WERI-Rb-1 (cell line): ENCODE measurements around the gene AMIGO1.

ENCODE experiments used
- DNase-seq: peaks from one replicate; pipeline ENCODE4 v3.0.0-alpha.2; 2020
- H3K27ac ChIP-seq: fragments of 250-450 bp; sonication (Bioruptor Pico); 2 replicates; pipeline ENCODE4 v1.5.1; 2020; ENCODE audit warnings: mild to moderate bottlenecking, moderate library complexity
- H3K27me3 ChIP-seq: fragments of 250-450 bp; sonication (Bioruptor Pico); 2 replicates; pipeline ENCODE4 v1.5.1; 2021; ENCODE audit warnings: mild to moderate bottlenecking, low read depth, moderate library complexity; ENCODE audit not compliant: insufficient read depth, severe bottlenecking
- H3K36me3 ChIP-seq: fragments of 250-450 bp; sonication (Bioruptor Pico); 2 replicates; pipeline ENCODE4 v1.5.1; 2020; ENCODE audit warnings: mild to moderate bottlenecking, moderate library complexity
- H3K4me3 ChIP-seq: 2 replicates; pipeline ENCODE4 v1.5.1; 2011; ENCODE audit warnings: low read depth, mild to moderate bottlenecking, control low read depth, low read length
- H3K9me3 ChIP-seq: fragments of 250-450 bp; sonication (Bioruptor Pico); 2 replicates; pipeline ENCODE4 v1.5.1; 2021; ENCODE audit warnings: mild to moderate bottlenecking, moderate library complexity; ENCODE audit not compliant: severe bottlenecking
- TF ChIP-seq, protein P1 (sequence below): IDR thresholded peaks from 2 replicates; pipeline ENCODE4 v1.5.1; 2011; ENCODE audit warnings: low read depth, mild to moderate bottlenecking, control low read depth, inconsistent platforms, low read length

The AMIGO1 gene

DNA sequence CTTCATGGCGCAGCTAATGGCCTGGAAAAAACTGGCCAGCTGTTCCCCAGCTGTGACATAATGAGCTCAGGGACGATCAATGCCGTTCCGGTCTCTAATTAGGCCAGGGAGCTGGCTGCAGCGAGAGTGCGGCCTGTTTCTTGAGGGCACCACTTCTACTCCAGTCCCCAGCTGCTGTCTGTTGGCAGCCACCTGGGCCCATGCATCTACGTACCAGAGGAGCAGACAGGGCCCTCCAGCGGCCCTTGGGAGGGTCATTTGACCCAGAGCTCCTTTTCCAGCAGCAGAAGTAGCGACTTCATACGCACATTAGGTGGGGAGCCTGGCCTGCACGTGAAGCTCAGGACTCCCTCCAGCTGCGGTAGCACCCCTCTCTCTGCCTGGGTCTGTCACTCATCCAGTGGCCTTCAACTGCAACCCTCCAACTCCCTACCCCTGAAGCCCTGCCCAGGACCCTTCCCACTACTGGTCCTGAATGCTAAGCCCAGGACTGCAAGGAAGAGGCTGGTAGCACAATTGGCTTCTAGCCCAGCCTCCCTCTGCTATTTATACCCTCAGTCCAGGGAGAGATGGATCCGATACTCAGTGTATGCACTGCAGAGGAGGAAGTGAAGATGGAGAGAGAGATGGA is 21.0 kb upstream of the AMIGO1 start:
- Histone ChIP-seq H3K27ac (peak overlapping the region; percentile 54), H3K9me3 (no peaks in the 10 kb centered on the region), H3K36me3 (no peaks in the 10 kb centered on the region), H3K4me3 (no peak overlapping the region), H3K27me3 (no peaks in the 10 kb centered on the region)
- peak; percentile 54 for DNase-seq
- TF ChIP-seq, protein P1, sequence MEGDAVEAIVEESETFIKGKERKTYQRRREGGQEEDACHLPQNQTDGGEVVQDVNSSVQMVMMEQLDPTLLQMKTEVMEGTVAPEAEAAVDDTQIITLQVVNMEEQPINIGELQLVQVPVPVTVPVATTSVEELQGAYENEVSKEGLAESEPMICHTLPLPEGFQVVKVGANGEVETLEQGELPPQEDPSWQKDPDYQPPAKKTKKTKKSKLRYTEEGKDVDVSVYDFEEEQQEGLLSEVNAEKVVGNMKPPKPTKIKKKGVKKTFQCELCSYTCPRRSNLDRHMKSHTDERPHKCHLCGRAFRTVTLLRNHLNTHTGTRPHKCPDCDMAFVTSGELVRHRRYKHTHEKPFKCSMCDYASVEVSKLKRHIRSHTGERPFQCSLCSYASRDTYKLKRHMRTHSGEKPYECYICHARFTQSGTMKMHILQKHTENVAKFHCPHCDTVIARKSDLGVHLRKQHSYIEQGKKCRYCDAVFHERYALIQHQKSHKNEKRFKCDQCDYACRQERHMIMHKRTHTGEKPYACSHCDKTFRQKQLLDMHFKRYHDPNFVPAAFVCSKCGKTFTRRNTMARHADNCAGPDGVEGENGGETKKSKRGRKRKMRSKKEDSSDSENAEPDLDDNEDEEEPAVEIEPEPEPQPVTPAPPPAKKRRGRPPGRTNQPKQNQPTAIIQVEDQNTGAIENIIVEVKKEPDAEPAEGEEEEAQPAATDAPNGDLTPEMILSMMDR: no peak

DNA sequence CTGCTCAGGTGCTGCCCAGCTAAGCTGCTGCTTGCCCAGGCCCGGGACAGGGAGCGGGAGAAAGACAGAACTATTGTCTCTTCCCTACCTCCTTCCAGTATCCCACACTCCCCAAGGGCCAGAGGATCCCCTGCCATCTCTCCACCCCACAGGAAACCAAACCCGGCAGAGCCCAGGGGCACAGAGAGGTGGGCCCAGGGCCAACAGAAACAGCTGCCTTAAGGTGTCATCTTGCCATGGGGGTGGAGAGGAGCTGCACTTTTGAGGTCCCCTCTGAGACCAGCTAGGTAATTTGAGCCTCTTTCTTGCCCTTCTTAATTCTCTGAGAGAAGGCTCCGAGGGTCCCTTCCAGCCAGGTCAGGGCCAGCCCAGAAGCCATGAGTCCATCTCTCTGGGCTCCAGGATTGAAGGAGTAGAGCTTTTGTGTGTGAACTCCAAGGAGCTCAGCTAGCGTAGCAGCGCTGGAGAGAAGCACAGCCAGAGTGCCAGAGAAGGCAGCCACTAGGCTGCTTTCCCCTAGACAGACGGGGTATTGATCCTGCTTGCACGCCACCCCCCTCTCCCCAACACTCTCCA is 20.4 kb upstream of the AMIGO1 start:
- TF ChIP-seq, protein P1: no peak
- H3K27me3 ChIP-seq: no peaks in the 10 kb centered on the region
- no peak overlapping the region for H3K4me3 ChIP-seq
- no peak for DNase-seq
- H3K27ac ChIP-seq: peak overlapping the region; percentile 54
- H3K36me3 ChIP-seq: no peaks in the 10 kb centered on the region
- H3K9me3 ChIP-seq: no peaks in the 10 kb centered on the region

DNA sequence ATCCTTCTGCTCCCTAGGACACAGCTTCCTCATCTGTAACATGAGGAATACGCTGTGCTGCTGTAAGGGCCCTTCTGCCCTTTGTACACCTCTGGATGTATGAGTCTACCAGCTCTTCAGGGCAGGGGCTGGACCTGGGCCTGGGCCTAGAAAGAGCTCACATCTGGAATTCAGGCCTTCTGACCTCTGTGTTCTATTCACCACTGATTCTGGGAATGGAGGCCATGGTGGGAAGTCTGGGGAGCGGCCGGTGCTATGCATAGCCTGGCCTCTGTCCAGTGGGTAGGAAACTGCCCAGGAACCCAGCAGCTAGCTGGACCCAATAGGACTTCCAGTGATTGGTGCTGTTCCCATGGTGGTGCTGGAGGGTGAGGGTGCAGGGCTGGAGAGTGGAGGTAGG is 19.2 kb upstream of the AMIGO1 start:
- no peak overlapping the region for H3K4me3 ChIP-seq
- H3K9me3 ChIP-seq: peaks cover 6% of the 10 kb centered on the region
- TF ChIP-seq, protein P1: no peak
- no peaks in the 10 kb centered on the region for H3K36me3 ChIP-seq
- H3K27ac ChIP-seq: no peak overlapping the region
- DNase-seq: no peak
- H3K27me3 ChIP-seq: no peaks in the 10 kb centered on the region

DNA sequence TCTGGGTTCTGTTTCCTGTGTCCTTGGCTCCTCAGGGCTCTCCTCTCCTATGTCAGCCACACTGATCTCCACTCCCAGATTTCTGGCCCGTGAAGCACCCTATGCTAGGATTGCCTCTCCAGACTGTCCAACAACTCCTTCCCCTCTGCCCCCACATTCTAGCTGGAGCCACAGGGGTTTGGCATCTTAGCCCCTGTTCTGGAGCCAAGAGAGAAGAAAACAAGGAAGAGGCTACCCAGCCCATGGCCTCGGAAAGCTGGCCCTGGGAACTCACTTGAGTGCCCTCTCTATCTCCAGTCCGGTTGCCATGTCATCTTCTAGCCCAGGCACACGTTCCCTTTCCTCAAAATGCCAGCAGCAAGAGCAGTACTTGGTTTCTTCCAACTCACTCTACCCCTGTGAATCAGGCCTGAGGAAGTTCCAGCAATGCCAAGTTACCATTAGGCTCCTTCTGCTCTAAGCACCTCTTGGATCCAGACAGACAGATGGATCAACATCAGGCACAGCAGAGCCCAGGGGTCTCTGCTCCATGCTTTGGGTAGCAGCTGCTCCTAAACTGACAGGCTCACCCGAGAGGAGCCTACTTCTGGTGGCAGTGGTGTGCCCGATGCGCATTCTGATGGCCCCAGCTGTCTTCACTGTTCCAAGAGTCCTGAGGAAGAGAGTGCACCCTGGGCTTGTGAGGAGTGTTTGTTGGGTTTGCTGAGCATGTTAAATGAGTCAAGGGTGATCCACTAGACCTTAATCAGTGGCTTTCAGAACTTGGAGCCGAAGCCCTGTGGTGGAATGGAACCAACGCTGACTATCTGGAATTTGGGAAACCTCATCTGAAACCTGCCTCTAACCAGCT is 18.5 kb upstream of the AMIGO1 start:
- H3K27ac ChIP-seq: no peak overlapping the region
- no peaks in the 10 kb centered on the region for H3K36me3 ChIP-seq
- no peak overlapping the region for H3K4me3 ChIP-seq
- DNase-seq: no peak
- TF ChIP-seq, protein P1: no peak
- H3K27me3 ChIP-seq: no peaks in the 10 kb centered on the region
- H3K9me3 ChIP-seq: peaks cover 6% of the 10 kb centered on the region

DNA sequence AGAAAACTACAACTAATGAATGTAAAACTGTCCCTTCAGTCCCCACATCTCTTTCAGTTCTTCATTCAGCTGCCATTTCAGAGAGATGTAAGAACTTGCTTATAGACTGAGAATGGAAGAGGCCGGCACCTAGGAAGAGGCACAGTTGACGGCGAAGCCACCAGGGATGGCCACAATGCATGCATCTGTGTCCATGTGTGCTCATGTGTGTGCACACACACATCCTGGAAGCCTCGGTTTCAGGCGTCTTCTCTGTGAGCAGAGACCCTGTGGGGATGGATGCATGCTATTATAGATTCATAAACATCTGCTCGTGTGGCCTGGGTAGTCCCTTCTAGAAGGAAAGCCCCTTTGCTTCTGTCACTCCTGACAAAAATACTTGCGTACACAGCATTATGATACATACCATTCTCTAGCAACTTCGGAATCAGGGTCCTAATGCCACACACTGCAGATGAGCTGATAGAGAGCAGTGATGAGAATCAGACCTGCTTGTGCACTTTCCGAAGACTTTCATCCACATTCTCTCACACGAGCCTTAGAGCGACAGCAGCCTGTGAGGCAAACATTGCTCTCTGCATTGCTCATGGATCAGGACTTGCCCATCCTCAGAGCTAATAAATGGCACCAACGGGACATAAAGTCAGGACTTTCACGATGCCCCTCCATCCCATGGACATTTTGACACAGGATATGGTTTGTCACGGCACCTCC is 17.7 kb upstream of the AMIGO1 start:
- Histone ChIP-seq H3K36me3 (no peaks in the 10 kb centered on the region), H3K9me3 (peaks cover 6% of the 10 kb centered on the region), H3K27me3 (no peaks in the 10 kb centered on the region), H3K4me3 (no peak overlapping the region), H3K27ac (no peak overlapping the region)
- TF ChIP-seq, protein P1: no peak
- no peak for DNase-seq
